Lung (tissue), 12 donors: ENCODE data around the gene MYL12A. TPM values are rescaled to one million over a fixed set of nuclear protein-coding genes. Genes with fewer than 3 reads are reported as not detected.

Experiments
- ATAC-seq: fragments of 200-7000 bp; cut with Tn5 transposase; one replicate; pipeline ENCODE4 v1.9.1; 2020; ENCODE audit warnings: moderate number of reproducible peaks; ENCODE audit not compliant: insufficient read depth, low FRiP score
- DNase-seq, 3 donors: peaks; one replicate each; pipeline ENCODE4 v3.0.0-alpha.2; 2013 to 2017
- H3K27ac ChIP-seq, 2 donors: one replicate each; pipeline ENCODE4 v1.5.1; 2013; ENCODE audit warnings: mild to moderate bottlenecking in 2 of 2, moderate library complexity in 2 of 2, control low read depth in 1 of 2, inconsistent platforms in 1 of 2, low read depth in 1 of 2, low read length in 1 of 2
- H3K27me3 ChIP-seq, 3 donors: one replicate each; pipeline ENCODE4 v1.5.1; 2013; ENCODE audit warnings: low read length in 2 of 3; ENCODE audit not compliant: control insufficient read depth in 3 of 3, insufficient read depth in 3 of 3
- H3K36me3 ChIP-seq, 4 donors: one replicate each; pipeline ENCODE4 v1.5.1; 2013; ENCODE audit warnings: low read length in 4 of 4, mild to moderate bottlenecking in 1 of 4, moderate library complexity in 1 of 4; ENCODE audit not compliant: control insufficient read depth in 4 of 4, insufficient read depth in 4 of 4
- H3K4me1 ChIP-seq, 5 donors: one replicate each; pipeline ENCODE4 v1.5.1; 2013; ENCODE audit warnings: low read length in 5 of 5, mild to moderate bottlenecking in 2 of 5, moderate library complexity in 1 of 5; ENCODE audit not compliant: control insufficient read depth in 5 of 5, insufficient read depth in 5 of 5
- H3K4me3 ChIP-seq: one replicate; pipeline ENCODE4 v1.5.1; 2013; ENCODE audit warnings: mild to moderate bottlenecking, control low read depth, moderate library complexity
- H3K9ac ChIP-seq, 2 donors: one replicate each; pipeline ENCODE4 v1.5.1; 2013; ENCODE audit warnings: low read length in 2 of 2, control low read depth in 1 of 2; ENCODE audit not compliant: insufficient read depth in 1 of 2
- H3K9me3 ChIP-seq, 4 donors: one replicate each; pipeline ENCODE4 v1.5.1; 2013; ENCODE audit warnings: low read length in 3 of 4, mild to moderate bottlenecking in 1 of 4, moderate library complexity in 1 of 4; ENCODE audit not compliant: control insufficient read depth in 4 of 4, insufficient read depth in 3 of 4
- WGBS, 2 donors: extraction: QIAGEN DNeasy Blood & Tissue Kit; methylation state at CpG; one replicate each; pipeline ENCODE4 v1.1.7; 2013; 5-methylcytosine and 5-hydroxymethylcytosine counted together
- polyA plus RNA-seq, 2 donors: library from polyadenylated mRNA; stranded (reverse); fragments of 200-250 nt; gene quantifications; one replicate each; pipeline ENCODE4 v1.2.1, GENCODE V29; 2013
- total RNA-seq, 2 donors: library from RNA; depleted of rRNA in 1 of 2; stranded (reverse); fragments of >200 nt in 1 of 2; gene quantifications; one replicate each; pipeline ENCODE4 v1.2.1, GENCODE V29; 2014 to 2021
- TF ChIP-seq, protein P1 (sequence below): IDR thresholded peaks from 2 replicates; pipeline ENCODE4 v1.5.1; 2012; ENCODE audit warnings: mild to moderate bottlenecking; ENCODE audit errors: control extremely low read depth, extremely low read depth
- donor health status: control.
- donor health status: control.
- donor health status: Bipolar disorder and iron deficiency.
- donor health status: healthy.
- donor health status: DM: yes; HTN: yes; CAD: no.

The MYL12A gene
- total and polyA plus RNA-seq, 4 donors = 321 to 796 (median 491) TPM

DNA sequence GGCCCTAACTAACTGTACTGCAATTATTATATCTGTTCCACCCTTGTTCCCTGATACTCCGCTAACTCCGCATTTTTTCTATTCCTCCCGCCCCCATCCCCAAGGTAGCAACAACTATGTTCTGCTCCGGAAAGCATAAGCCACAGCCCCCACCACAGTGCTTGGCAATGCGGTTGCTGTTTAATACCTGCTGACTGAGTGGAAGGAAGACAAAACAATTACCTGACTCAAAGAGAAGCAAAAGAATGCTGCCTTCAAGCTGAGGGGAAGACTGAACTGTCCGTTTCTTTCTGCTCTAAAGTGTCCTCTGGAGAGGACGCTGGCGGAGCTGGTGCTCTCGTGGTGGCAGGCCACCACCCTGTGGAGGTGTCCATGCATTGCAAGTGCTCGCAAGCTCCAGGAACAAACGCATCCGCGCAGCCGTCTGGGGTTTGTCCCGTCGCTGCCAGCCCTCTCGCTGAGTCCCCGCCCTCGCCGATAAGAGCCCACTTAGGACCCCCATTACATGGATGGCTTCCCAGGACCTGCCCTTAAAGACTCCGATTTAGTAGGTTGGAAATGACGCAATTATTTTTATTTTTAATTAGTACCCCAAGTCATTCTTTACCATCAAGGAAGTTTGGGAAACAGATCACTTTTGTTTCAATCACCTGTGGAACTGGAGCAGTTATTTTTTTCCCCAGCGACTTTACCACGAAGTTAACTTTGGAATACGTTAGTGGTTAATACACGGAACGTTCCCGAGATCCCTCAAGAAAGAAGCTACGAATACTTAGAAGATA lies 1.6 kb upstream of the MYL12A start:
- no peaks in the 10 kb centered on the region for H3K27me3 ChIP-seq
- peaks cover 0 to 4% (median 2%) of the 10 kb centered on the region in 4 donors for H3K36me3 ChIP-seq
- H3K4me3 ChIP-seq = peak overlapping the region; percentile 48
- TF ChIP-seq, protein P1, sequence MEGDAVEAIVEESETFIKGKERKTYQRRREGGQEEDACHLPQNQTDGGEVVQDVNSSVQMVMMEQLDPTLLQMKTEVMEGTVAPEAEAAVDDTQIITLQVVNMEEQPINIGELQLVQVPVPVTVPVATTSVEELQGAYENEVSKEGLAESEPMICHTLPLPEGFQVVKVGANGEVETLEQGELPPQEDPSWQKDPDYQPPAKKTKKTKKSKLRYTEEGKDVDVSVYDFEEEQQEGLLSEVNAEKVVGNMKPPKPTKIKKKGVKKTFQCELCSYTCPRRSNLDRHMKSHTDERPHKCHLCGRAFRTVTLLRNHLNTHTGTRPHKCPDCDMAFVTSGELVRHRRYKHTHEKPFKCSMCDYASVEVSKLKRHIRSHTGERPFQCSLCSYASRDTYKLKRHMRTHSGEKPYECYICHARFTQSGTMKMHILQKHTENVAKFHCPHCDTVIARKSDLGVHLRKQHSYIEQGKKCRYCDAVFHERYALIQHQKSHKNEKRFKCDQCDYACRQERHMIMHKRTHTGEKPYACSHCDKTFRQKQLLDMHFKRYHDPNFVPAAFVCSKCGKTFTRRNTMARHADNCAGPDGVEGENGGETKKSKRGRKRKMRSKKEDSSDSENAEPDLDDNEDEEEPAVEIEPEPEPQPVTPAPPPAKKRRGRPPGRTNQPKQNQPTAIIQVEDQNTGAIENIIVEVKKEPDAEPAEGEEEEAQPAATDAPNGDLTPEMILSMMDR = peak; percentile 97
- WGBS, 2 donors = 5 to 6% methylated on average over 29 of the region's 29 CpGs
- DNase-seq (peak; percentile 92 to 93 (median 92)), ATAC-seq (peak; percentile 79)
- H3K9ac ChIP-seq = peak overlapping the region in 1 of 2 donors; percentile 68
- H3K9me3 ChIP-seq = peaks cover 0 to 2% (median 0%) of the 10 kb centered on the region in 4 donors
- H3K27ac ChIP-seq = peak overlapping the region; percentile 100
- H3K4me1 ChIP-seq = peaks cover 0 to 20% (median 4%) of the 10 kb centered on the region in 5 donors

DNA sequence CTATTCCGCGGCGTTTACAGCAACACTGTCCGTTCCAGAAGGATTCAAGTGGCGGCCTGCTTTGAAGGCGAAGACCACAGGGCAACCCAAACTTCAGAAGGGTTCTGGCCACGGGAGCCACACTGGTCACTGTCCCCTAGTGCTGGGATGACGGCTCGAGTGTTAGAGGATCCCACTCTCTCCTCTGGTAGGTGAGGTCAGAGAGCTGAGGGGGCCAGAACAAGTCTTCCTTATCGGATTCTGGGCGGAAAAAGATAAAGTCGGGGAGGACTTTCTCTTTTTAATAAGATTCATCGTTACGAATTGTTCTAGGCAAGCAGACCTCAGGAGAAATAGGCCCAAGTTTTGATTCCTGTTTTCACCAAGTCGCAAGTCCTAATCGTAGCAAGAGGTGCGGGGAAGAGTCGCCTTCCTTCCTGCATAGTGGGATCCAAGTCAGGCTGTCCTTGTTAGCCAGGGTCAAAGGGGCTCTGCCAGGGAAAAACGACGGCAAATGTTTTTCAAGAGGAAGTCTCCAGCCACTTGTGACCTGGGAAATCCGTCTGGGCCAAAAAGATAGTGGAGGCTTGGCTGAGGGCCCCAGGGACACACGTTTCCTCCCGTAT lies 864 bp upstream of the MYL12A start:
- H3K4me3 ChIP-seq = peak overlapping the region; percentile 48
- ATAC-seq = peak; percentile 1
- WGBS, 2 donors = 13 to 14% methylated on average over 23 of the region's 23 CpGs
- TF ChIP-seq, protein P1 = no peak
- H3K36me3 ChIP-seq = peaks cover 0 to 4% (median 2%) of the 10 kb centered on the region in 4 donors
- H3K9me3 ChIP-seq = no peaks in the 10 kb centered on the region
- H3K27ac ChIP-seq = peak overlapping the region; percentile 100
- H3K27me3 ChIP-seq = no peaks in the 10 kb centered on the region
- peak in 2 of 3 donors; percentile 35 to 49 for DNase-seq
- peak overlapping the region in 1 of 2 donors; percentile 68 for H3K9ac ChIP-seq
- H3K4me1 ChIP-seq = peaks cover 0 to 20% (median 4%) of the 10 kb centered on the region in 5 donors

DNA sequence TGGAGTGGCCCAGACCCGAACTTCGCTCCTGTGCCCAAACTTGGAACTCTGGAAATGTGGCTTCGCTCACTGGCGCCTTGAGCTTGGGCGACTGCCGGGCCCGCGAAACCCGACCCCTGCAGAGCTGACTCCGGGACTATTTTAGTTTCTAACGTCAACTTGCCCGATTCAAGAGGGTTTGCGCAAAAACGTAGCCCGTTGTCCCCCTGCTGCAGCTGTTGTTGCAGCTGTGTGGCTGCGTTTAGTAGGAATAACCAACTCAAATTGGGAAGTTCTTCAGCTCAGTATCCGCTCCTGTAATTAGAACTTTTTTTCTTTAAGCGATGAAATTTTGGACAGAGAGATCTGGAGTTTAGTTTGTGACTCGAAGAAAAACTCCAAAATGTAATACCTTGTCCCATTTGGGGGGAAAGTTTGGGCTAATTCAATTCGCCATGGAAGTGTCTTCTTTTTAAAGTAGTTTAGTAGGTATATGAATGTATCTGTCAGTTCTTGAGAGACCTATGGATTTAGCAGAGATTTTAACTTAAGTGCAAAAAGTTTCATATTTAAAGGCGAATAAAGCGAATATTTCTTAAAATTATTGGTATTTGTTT lies 559 bp downstream of the MYL12A start:
- TF ChIP-seq, protein P1 = no peak
- no peaks in the 10 kb centered on the region for H3K27me3 ChIP-seq
- peaks cover 0 to 5% (median 3%) of the 10 kb centered on the region in 4 donors for H3K36me3 ChIP-seq
- peak overlapping the region; percentile 100 for H3K27ac ChIP-seq
- H3K4me1 ChIP-seq = peaks cover 0 to 20% (median 5%) of the 10 kb centered on the region in 5 donors
- H3K9me3 ChIP-seq = no peaks in the 10 kb centered on the region
- no peak for ATAC-seq
- peak overlapping the region; percentile 93 for H3K4me3 ChIP-seq
- peak; percentile 83 to 92 (median 91) for DNase-seq
- WGBS, 2 donors = 0 to 1% methylated on average over 22 of the region's 22 CpGs
- H3K9ac ChIP-seq = peak overlapping the region; percentile 89 to 93
